Measurements from ENCODE around the gene ADAM22.

The ADAM22 gene

DNA sequence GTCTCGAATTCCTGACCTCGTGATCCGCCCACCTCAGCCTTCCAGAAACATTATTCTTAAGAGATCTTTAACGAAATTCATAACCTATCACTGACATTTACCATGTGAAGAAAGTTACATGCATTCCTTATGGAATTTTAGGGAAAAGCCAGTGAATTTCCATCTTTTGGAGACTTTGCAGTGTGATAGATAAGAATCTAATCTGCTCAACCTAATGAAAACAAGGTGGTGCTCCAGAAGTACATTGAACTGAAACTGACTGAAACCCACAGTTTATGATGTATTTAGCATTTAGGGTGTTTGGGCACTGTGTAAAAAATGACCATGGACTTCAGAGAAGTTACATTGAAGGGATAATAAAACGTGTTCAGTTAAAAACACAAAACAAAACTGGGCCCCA, 242.1 kb downstream of the ADAM22 start:
- no peaks in the 10 kb centered on the region for H3K27me3 ChIP-seq (ENCODE audit: insufficient read depth, low read length, poor library complexity)
- ATAC-seq (ENCODE audit: insufficient read depth, low read depth) (no peak), DNase-seq (no peak)
- no peaks in the 10 kb centered on the region for H3K36me3 ChIP-seq (ENCODE audit: insufficient read depth, low read length)
- no peak overlapping the region for H3K9ac ChIP-seq (ENCODE audit: low read depth, low read length)
- H3K4me3 ChIP-seq (ENCODE audit: low read depth in 1 of 2, low read length in 2 of 2), result no peak overlapping the region
- no peaks in the 10 kb centered on the region for H3K9me3 ChIP-seq (ENCODE audit: insufficient read depth, low read length, severe bottlenecking)
- H3K4me2 ChIP-seq (ENCODE audit: insufficient read depth, low read length), result no peak overlapping the region
- H4K20me1 ChIP-seq (ENCODE audit: insufficient read depth, low read length), result no peaks in the 10 kb centered on the region
- no peak overlapping the region for H3K27ac ChIP-seq (ENCODE audit: low read length)
- H3K79me2 ChIP-seq (ENCODE audit: insufficient read depth, low read length), result no peaks in the 10 kb centered on the region
- H3K4me1 ChIP-seq (ENCODE audit: insufficient read depth, low read length), result no peaks in the 10 kb centered on the region
- TF ChIP-seq, protein P1, sequence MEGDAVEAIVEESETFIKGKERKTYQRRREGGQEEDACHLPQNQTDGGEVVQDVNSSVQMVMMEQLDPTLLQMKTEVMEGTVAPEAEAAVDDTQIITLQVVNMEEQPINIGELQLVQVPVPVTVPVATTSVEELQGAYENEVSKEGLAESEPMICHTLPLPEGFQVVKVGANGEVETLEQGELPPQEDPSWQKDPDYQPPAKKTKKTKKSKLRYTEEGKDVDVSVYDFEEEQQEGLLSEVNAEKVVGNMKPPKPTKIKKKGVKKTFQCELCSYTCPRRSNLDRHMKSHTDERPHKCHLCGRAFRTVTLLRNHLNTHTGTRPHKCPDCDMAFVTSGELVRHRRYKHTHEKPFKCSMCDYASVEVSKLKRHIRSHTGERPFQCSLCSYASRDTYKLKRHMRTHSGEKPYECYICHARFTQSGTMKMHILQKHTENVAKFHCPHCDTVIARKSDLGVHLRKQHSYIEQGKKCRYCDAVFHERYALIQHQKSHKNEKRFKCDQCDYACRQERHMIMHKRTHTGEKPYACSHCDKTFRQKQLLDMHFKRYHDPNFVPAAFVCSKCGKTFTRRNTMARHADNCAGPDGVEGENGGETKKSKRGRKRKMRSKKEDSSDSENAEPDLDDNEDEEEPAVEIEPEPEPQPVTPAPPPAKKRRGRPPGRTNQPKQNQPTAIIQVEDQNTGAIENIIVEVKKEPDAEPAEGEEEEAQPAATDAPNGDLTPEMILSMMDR (IDR thresholded peaks at IDR 0.05; ENCODE audit: borderline replicate concordance, extremely low read depth, low read length, poor library complexity, severe bottlenecking), result no peak
- no peak for TF ChIP-seq EZH2 (IDR thresholded peaks at IDR 0.05; ENCODE audit: borderline replicate concordance, low read depth, low read length, severe bottlenecking)
- H2AFZ ChIP-seq (ENCODE audit: low read depth, low read length), result no peak overlapping the region

DNA sequence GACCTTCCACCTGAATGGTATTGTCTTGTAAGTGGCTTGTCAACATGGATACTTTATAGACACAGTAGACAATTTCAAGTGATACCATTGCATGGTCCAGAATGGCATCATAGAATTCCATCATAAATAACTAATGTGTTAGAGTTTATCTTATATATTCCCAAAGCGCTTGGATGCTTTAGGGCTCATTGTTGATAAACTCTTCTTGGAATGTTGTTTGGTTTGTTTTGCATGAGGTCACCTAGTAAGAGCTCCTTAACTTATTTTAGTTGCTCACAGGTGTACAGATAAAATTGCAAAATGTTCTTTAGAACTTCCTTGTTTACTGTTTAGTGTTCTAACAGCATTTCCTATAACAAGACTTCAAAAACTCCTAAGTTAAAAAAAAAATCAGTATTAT, 249.0 kb downstream of the ADAM22 start:
- no peak overlapping the region for H3K9ac ChIP-seq (ENCODE audit: low read depth, low read length)
- TF ChIP-seq, protein P1 (IDR thresholded peaks at IDR 0.05; ENCODE audit: borderline replicate concordance, extremely low read depth, low read length, poor library complexity, severe bottlenecking), result no peak
- TF ChIP-seq EZH2 (IDR thresholded peaks at IDR 0.05; ENCODE audit: borderline replicate concordance, low read depth, low read length, severe bottlenecking), result no peak
- H3K4me3 ChIP-seq (ENCODE audit: low read depth in 1 of 2, low read length in 2 of 2), result no peak overlapping the region
- no peak overlapping the region for H2AFZ ChIP-seq (ENCODE audit: low read depth, low read length)
- no peaks in the 10 kb centered on the region for H3K4me1 ChIP-seq (ENCODE audit: insufficient read depth, low read length)
- DNase-seq (no peak), ATAC-seq (ENCODE audit: insufficient read depth, low read depth) (no peak)
- H3K27ac ChIP-seq (ENCODE audit: low read length), result no peak overlapping the region
- H3K36me3 ChIP-seq (ENCODE audit: insufficient read depth, low read length), result peaks cover 13% of the 10 kb centered on the region
- H3K27me3 ChIP-seq (ENCODE audit: insufficient read depth, low read length, poor library complexity), result no peaks in the 10 kb centered on the region
- H3K9me3 ChIP-seq (ENCODE audit: insufficient read depth, low read length, severe bottlenecking), result no peaks in the 10 kb centered on the region
- H3K79me2 ChIP-seq (ENCODE audit: insufficient read depth, low read length), result no peaks in the 10 kb centered on the region
- H4K20me1 ChIP-seq (ENCODE audit: insufficient read depth, low read length), result no peaks in the 10 kb centered on the region
- H3K4me2 ChIP-seq (ENCODE audit: insufficient read depth, low read length), result no peak overlapping the region

DNA sequence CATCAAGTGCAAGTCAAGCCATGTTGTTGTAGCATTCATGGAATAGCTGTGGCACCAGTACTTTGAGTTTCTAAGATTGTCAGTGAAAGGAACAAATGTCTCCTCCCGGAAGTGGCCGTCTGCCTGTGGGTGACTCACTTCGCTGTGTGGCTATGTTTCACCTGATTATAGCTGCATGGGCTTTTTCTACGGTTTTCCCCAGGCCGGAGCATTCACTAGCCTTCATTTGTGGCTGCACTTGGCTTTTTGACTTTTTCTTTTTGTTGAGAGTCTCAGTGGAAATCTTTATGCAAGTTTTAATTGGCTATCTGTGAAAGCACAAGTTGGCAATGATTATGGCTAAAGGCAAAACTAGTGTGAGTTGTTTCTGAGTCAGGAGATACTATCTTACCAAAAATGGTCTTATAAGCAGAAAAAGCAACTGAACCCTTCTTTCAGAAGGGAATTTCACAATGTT, 250.8 kb downstream of the ADAM22 start:
- Histone ChIP-seq H4K20me1 (ENCODE audit: insufficient read depth, low read length) (no peaks in the 10 kb centered on the region), H3K79me2 (ENCODE audit: insufficient read depth, low read length) (no peaks in the 10 kb centered on the region), H3K4me2 (ENCODE audit: insufficient read depth, low read length) (no peak overlapping the region), H3K27ac (ENCODE audit: low read length) (no peak overlapping the region), H3K9ac (ENCODE audit: low read depth, low read length) (no peak overlapping the region), H3K36me3 (ENCODE audit: insufficient read depth, low read length) (peaks cover 17% of the 10 kb centered on the region), H3K27me3 (ENCODE audit: insufficient read depth, low read length, poor library complexity) (no peaks in the 10 kb centered on the region), H3K4me3 (ENCODE audit: low read depth in 1 of 2, low read length in 2 of 2) (no peak overlapping the region), H2AFZ (ENCODE audit: low read depth, low read length) (no peak overlapping the region), H3K4me1 (ENCODE audit: insufficient read depth, low read length) (no peaks in the 10 kb centered on the region), H3K9me3 (ENCODE audit: insufficient read depth, low read length, severe bottlenecking) (no peaks in the 10 kb centered on the region)
- ATAC-seq (ENCODE audit: insufficient read depth, low read depth) (no peak), DNase-seq (no peak)
- TF ChIP-seq, protein P1 (IDR thresholded peaks at IDR 0.05; ENCODE audit: borderline replicate concordance, extremely low read depth, low read length, poor library complexity, severe bottlenecking), result no peak
- TF ChIP-seq EZH2 (IDR thresholded peaks at IDR 0.05; ENCODE audit: borderline replicate concordance, low read depth, low read length, severe bottlenecking), result no peak

DNA sequence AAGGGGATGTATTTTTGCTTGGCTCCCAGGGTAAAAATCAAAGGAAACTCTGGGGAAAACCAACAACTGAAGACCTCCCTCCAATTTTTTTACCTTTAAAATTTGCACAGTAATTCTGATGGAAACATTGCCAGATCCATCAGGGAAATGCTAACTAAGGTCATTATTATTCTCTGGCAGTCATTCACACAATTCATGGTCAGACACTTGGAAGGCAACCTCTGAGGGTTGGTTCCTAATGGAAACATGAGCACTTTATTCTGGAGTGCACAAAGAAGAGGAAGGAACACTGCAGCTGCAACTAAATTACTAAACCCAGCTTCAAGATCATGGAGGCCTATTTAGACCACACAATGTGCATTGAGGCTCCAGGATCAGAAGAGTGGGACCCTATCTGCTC, 251.6 kb downstream of the ADAM22 start:
- H3K36me3 ChIP-seq (ENCODE audit: insufficient read depth, low read length), result peaks cover 17% of the 10 kb centered on the region
- no peaks in the 10 kb centered on the region for H4K20me1 ChIP-seq (ENCODE audit: insufficient read depth, low read length)
- no peak overlapping the region for H2AFZ ChIP-seq (ENCODE audit: low read depth, low read length)
- no peak overlapping the region for H3K9ac ChIP-seq (ENCODE audit: low read depth, low read length)
- no peaks in the 10 kb centered on the region for H3K4me1 ChIP-seq (ENCODE audit: insufficient read depth, low read length)
- H3K4me3 ChIP-seq (ENCODE audit: low read depth in 1 of 2, low read length in 2 of 2), result no peak overlapping the region
- H3K27ac ChIP-seq (ENCODE audit: low read length), result no peak overlapping the region
- no peaks in the 10 kb centered on the region for H3K27me3 ChIP-seq (ENCODE audit: insufficient read depth, low read length, poor library complexity)
- ATAC-seq (ENCODE audit: insufficient read depth, low read depth) (no peak), DNase-seq (no peak)
- no peak overlapping the region for H3K4me2 ChIP-seq (ENCODE audit: insufficient read depth, low read length)
- no peaks in the 10 kb centered on the region for H3K9me3 ChIP-seq (ENCODE audit: insufficient read depth, low read length, severe bottlenecking)
- no peaks in the 10 kb centered on the region for H3K79me2 ChIP-seq (ENCODE audit: insufficient read depth, low read length)
- TF ChIP-seq, protein P1 (IDR thresholded peaks at IDR 0.05; ENCODE audit: borderline replicate concordance, extremely low read depth, low read length, poor library complexity, severe bottlenecking), result no peak
- TF ChIP-seq EZH2 (IDR thresholded peaks at IDR 0.05; ENCODE audit: borderline replicate concordance, low read depth, low read length, severe bottlenecking), result no peak
